T-helper 2 cell treated with Interferon-gamma antibody and Interleukin-4, amounts not matched to agents 5 μg/mL and 100 μg/mL, for 36 hours (primary cell): ENCODE data around the gene PLN.
A peak's percentile ranks its signal among the peaks of the same experiment; 100 is the strongest.

Experiments used
- DNase-seq: peaks from one replicate; pipeline ENCODE4 v3.0.0; 2021; ENCODE audit warnings: low spot score
- H3K27ac Mint-ChIP-seq: one replicate; pipeline ENCODE4 v1.8.0; 2021; ENCODE audit warnings: mild to moderate bottlenecking, mixed read lengths
- H3K27me3 Mint-ChIP-seq: one replicate; pipeline ENCODE4 v1.8.0; 2021; ENCODE audit warnings: low read depth, mixed read lengths
- H3K36me3 Mint-ChIP-seq: one replicate; pipeline ENCODE4 v1.8.0; 2021; ENCODE audit warnings: low read depth, mixed read lengths
- H3K4me1 Mint-ChIP-seq: one replicate; pipeline ENCODE4 v1.8.0; 2021; ENCODE audit warnings: low read depth, mixed read lengths
- H3K4me3 Mint-ChIP-seq: one replicate; pipeline ENCODE4 v1.8.0; 2022; ENCODE audit warnings: mild to moderate bottlenecking, moderate library complexity, mixed read lengths
- H3K9me3 Mint-ChIP-seq: one replicate; pipeline ENCODE4 v1.8.0; 2021; ENCODE audit warnings: mixed read lengths

Gene PLN

DNA sequence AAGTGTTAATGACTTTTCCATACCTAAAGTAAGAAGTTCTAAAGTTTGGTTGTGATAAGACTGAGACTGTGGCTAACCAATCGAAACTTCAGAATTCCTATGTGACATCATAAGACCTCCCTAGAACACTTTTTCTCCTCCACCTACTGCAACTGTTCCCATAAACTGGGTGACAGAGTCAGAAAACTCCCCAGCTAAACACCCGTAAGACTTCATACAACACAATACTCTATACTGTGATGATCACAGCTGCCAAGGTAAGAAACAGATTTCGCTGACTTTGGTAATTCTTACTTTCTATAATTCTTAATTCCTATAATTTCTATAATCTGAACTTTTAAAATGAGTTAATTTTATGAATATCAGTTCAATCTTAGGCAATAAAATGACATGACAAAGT is at the start of gene PLN:
Gene PLN (plus strand): TSS at position 161 of the 400 bp plus-strand sequence. CDS start 10,626 bp downstream, outside the sequence.
- H3K36me3 Mint-ChIP-seq = peaks cover 12% of the 10 kb centered on the region
- H3K27ac Mint-ChIP-seq = no peak within 1 kb of the TSS
- H3K9me3 Mint-ChIP-seq = no peaks in the 10 kb centered on the region
- peaks cover 28% of the 10 kb centered on the region for H3K4me1 Mint-ChIP-seq
- no peaks in the 10 kb centered on the region for H3K27me3 Mint-ChIP-seq
- H3K4me3 Mint-ChIP-seq = no peak within 1 kb of the TSS
- no peak for DNase-seq

DNA sequence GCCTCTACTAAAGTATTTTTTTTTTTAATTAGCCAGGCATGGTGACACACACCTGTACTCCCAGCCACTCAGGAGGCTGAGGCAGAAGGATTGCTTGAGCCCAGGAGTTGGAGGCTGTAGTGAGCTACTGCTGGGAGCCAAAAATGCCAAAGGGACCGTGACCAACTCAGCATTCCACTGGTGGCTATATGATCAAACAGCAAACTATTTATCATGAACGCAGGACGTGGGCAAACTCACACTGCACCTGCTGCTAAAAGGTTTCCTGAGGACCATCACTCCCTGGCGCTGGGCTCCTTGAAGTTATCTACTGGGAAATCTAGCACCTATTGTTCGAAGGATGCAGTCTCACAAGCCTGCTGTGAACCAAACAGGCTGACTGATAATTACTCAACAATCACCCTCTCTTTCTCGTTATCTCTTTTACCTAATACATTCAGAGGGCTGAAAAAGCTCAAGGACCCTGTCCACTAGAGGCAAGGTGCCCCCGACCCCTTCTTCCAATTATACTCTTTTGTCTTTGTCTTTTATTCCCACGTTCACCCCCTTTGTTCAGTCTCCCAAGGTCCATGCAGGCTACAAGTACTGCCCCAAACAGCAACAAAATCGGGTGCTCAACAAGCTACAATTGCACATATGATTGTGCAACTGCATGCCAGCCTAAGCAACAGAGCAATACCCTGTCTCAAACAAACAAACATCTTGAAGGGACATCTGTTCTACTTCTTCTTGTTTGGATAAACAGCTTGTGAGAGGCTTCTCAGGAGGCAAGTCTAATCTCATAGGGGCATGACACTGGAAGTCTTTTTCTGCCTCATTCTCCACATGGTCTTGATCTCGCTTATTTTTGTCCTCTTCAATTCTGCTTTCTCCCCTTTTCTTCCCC is 47.7 kb upstream of the PLN start:
- Mint-ChIP-seq H3K27ac (no peak overlapping the region), H3K4me1 (peaks cover 2% of the 10 kb centered on the region), H3K9me3 (peaks cover 9% of the 10 kb centered on the region), H3K27me3 (no peaks in the 10 kb centered on the region), H3K36me3 (peaks cover 58% of the 10 kb centered on the region), H3K4me3 (no peak overlapping the region)
- no peak for DNase-seq

DNA sequence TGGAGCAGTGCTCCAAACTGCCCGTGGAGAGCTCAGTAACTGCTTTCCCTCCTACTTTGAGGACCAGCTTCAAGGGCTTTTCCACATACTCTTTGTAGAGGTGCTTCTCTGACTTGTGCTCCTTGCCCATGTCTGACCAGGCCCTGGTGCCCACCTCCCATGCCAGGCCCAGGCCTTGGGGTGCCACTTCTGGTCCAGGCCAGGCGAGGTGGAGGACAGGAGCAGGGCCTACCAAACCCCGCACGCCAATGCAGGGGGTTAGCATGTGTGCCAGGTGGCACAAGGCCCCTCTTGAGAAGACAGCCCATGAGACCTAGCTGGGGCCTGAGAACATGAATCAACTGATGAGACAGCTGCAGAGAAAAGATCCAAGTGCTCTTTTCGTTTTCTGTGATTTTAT is 47.0 kb upstream of the PLN start:
- H3K36me3 Mint-ChIP-seq = peaks cover 54% of the 10 kb centered on the region
- H3K9me3 Mint-ChIP-seq = peaks cover 9% of the 10 kb centered on the region
- no peaks in the 10 kb centered on the region for H3K27me3 Mint-ChIP-seq
- no peak overlapping the region for H3K4me3 Mint-ChIP-seq
- peaks cover 2% of the 10 kb centered on the region for H3K4me1 Mint-ChIP-seq
- DNase-seq = no peak
- H3K27ac Mint-ChIP-seq = no peak overlapping the region

DNA sequence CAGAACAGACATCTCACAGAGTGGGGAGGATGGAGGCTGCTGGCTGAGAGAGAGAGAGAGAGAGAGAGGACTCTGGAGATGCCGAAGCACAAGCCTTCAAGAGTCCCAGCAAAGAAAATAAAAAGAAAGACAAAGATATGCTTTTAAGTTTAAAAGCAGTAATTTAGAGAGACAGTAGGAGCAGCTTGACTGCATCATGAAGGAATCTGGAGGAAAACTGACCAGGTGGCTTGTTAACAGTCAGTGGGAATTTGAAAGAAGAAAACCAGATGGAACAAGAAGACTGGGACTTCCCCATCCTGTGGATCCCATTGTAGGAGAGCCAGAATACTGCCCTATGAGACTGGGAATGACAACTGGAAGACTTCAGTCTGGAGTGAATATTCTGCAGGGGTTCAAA is 46.3 kb upstream of the PLN start:
- Mint-ChIP-seq H3K27me3 (no peaks in the 10 kb centered on the region), H3K4me3 (no peak overlapping the region), H3K9me3 (peaks cover 9% of the 10 kb centered on the region), H3K27ac (peak overlapping the region; percentile 17), H3K4me1 (peaks cover 2% of the 10 kb centered on the region), H3K36me3 (peaks cover 52% of the 10 kb centered on the region)
- no peak for DNase-seq

DNA sequence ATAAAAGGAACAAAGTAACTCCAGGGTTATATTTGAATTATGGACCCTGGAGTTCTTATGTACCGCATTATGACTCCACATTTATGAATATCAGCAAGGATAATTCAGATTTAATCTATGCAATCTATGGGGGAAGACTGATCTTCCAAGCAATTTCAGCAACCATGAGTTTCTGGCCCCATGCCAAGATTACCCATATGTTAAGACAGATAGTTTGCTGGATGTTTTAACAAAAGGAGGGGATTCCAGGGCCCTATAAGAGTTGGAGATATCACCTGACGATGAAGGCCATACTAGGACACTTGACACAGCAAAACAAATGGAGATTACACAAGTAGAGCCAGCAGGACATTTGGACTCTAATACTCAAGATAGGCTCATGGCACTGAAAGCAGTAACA is 45.9 kb upstream of the PLN start:
- no peak for DNase-seq
- peaks cover 2% of the 10 kb centered on the region for H3K4me1 Mint-ChIP-seq
- peaks cover 9% of the 10 kb centered on the region for H3K9me3 Mint-ChIP-seq
- no peak overlapping the region for H3K4me3 Mint-ChIP-seq
- peaks cover 52% of the 10 kb centered on the region for H3K36me3 Mint-ChIP-seq
- no peaks in the 10 kb centered on the region for H3K27me3 Mint-ChIP-seq
- no peak overlapping the region for H3K27ac Mint-ChIP-seq

DNA sequence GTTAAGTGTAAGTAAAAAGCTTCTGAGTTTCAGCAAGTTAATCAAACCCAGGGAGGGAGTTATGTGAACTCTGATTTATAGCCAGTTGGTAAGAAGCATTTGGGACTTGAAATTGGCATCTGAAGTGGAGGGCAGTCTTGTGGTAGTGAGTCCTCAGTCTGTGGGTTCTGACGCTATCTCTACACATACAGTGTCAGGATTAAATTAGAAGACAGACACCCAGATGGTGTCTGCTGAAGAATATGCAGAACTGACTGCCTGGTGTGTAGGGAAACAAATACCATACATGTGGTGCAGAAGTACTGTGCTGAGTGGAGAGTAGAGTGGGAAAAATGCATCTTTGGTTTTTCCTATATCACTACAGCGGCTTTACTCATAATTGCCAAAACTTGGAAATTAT is 43.5 kb upstream of the PLN start:
- H3K27ac Mint-ChIP-seq = no peak overlapping the region

DNA sequence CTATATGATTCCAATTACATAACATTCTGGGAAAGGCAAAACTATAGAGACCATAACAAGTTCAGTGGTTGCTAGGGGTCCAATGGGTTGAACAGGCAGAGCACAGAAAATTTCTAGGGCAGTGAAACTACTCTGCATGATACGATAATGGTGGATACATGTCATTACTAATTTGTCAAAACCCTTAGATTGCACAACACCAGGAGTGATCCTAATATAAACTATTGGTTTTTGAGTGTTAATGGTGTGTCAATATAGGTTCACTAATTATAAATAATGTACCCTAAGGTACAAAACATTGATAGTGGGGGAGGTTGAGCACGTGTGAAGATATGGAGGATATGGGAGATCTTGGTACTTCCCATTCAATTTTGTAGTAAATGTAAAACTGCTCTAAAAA is 42.4 kb upstream of the PLN start:
- Mint-ChIP-seq H3K36me3 (peaks cover 43% of the 10 kb centered on the region), H3K4me1 (peaks cover 2% of the 10 kb centered on the region), H3K4me3 (no peak overlapping the region), H3K27ac (no peak overlapping the region), H3K27me3 (no peaks in the 10 kb centered on the region), H3K9me3 (peaks cover 5% of the 10 kb centered on the region)
- DNase-seq = no peak

More for the DNA sequence above, 43.5 kb upstream of the PLN start:
- Mint-ChIP-seq H3K27me3 (no peaks in the 10 kb centered on the region), H3K9me3 (peaks cover 9% of the 10 kb centered on the region), H3K4me3 (no peak overlapping the region), H3K36me3 (peaks cover 46% of the 10 kb centered on the region), H3K4me1 (peaks cover 2% of the 10 kb centered on the region)
- DNase-seq = no peak

GRCh38 chr6:118506071-118506638 is 41.9 kb upstream of the PLN start:
- DNase-seq = no peak
- Mint-ChIP-seq H3K9me3 (peaks cover 5% of the 10 kb centered on the region), H3K4me1 (peaks cover 2% of the 10 kb centered on the region), H3K4me3 (no peak overlapping the region), H3K27ac (no peak overlapping the region), H3K27me3 (no peaks in the 10 kb centered on the region), H3K36me3 (peaks cover 39% of the 10 kb centered on the region)

- no peak for DNase-seq
- Mint-ChIP-seq H3K9me3 (no peaks in the 10 kb centered on the region), H3K36me3 (peaks cover 27% of the 10 kb centered on the region), H3K4me1 (peaks cover 3% of the 10 kb centered on the region), H3K27ac (no peak overlapping the region), H3K4me3 (no peak overlapping the region), H3K27me3 (no peaks in the 10 kb centered on the region)
These were observed 40.5 kb upstream of the PLN start for GRCh38 chr6:118507636-118508035.

GRCh38 chr6:118509009-118509617 is 39.0 kb upstream of the PLN start:
- Mint-ChIP-seq H3K9me3 (no peaks in the 10 kb centered on the region), H3K4me1 (peaks cover 3% of the 10 kb centered on the region), H3K4me3 (no peak overlapping the region), H3K27ac (no peak overlapping the region), H3K27me3 (no peaks in the 10 kb centered on the region), H3K36me3 (peaks cover 14% of the 10 kb centered on the region)
- no peak for DNase-seq

- H3K36me3 Mint-ChIP-seq = peaks cover 8% of the 10 kb centered on the region
- no peaks in the 10 kb centered on the region for H3K27me3 Mint-ChIP-seq
- H3K27ac Mint-ChIP-seq = peak overlapping the region; percentile 49
- H3K4me3 Mint-ChIP-seq = no peak overlapping the region
- no peak for DNase-seq
- H3K4me1 Mint-ChIP-seq = peaks cover 6% of the 10 kb centered on the region
- no peaks in the 10 kb centered on the region for H3K9me3 Mint-ChIP-seq
These were observed 36.0 kb upstream of the PLN start for GRCh38 chr6:118511930-118512715.

GRCh38 chr6:118514689-118515088 is 33.4 kb upstream of the PLN start:
- no peaks in the 10 kb centered on the region for H3K27me3 Mint-ChIP-seq
- no peaks in the 10 kb centered on the region for H3K9me3 Mint-ChIP-seq
- H3K36me3 Mint-ChIP-seq = peaks cover 25% of the 10 kb centered on the region
- H3K27ac Mint-ChIP-seq = no peak overlapping the region
- peaks cover 6% of the 10 kb centered on the region for H3K4me1 Mint-ChIP-seq
- H3K4me3 Mint-ChIP-seq = no peak overlapping the region
- DNase-seq = no peak

DNA sequence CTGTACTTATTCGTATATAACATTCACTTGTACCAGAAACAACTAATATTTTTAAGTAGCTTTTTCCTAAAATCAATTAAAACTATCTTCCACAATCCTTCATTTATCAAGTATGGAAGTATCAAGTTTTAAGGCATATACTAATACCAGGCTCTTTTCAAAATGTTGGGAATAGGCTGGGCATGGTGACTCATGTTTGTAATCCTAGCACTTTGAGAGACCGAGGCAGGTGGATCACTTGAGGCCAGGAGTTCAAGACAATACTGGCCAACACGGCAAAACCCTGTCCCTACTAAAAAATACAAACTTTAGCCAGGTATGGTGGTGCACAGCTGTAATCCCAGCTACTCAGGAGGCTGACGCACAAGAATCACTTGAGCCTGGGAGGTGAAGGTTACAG is 25.7 kb upstream of the PLN start:
- no peak overlapping the region for H3K4me3 Mint-ChIP-seq
- H3K27me3 Mint-ChIP-seq = no peaks in the 10 kb centered on the region
- no peaks in the 10 kb centered on the region for H3K9me3 Mint-ChIP-seq
- peaks cover 39% of the 10 kb centered on the region for H3K36me3 Mint-ChIP-seq
- H3K27ac Mint-ChIP-seq = no peak overlapping the region
- H3K4me1 Mint-ChIP-seq = peaks cover 7% of the 10 kb centered on the region
- no peak for DNase-seq

DNA sequence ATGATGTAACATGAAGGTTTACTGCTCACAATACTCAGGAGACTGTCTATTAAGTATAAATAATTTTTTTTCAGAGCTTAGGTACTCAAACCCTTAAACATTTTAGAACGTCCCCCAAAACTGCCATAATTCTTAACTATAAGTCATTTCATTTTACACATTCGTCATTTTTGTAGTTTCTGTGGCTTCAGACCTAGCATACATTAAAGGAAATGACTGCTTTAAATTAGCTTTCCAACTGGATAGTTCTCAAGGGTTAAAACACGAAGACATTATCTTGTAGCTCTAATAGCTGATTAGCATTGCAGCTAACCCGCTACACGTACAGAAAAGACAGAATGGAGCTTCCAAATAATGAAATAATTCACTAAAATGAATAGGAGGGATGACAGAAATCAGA is 24.9 kb upstream of the PLN start:
- Mint-ChIP-seq H3K4me1 (peaks cover 7% of the 10 kb centered on the region), H3K36me3 (peaks cover 31% of the 10 kb centered on the region), H3K9me3 (no peaks in the 10 kb centered on the region), H3K4me3 (no peak overlapping the region), H3K27me3 (no peaks in the 10 kb centered on the region), H3K27ac (no peak overlapping the region)
- no peak for DNase-seq
